ENCODE measurements around the gene KCNMB3. TPM values are rescaled to one million over a fixed set of nuclear protein-coding genes. Genes with fewer than 3 reads are reported as not detected.

KCNMB3 gene
- total RNA-seq, 1 donor from 2014 or later: 1.1 TPM

DNA sequence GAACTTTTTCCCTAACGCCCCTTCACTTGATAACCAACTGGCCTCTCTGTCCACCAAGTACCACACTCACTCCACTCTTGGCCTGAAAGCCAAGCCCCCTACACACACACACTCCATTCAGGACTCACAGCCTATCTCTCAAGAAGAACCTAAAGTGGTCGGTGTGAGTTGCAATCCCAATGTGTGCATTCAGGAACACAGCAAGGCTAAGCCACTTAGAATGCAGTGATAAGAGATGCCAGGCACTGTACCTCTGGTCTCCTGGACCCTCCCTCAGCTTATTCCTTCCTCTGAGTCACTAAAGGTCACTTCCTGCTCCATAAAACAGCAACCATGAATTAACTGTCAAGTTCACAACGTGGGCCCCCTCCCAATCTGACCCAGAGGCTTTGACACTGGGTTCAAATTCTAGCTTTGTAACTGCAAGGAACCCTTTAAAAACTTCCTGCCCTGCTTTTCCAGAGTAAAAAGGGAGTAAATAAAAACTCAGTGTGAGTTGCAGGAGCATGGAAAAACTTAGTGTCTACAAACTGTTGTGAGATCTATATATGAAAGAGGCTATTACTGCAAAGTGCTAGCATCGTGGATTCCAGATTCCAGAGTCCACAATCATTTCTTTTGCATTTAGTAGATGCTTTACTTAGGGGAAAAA lies 17.6 kb upstream of the KCNMB3 start:
- DNase-seq (ENCODE audit: low read depth) (no peak), FAIRE-seq (peak; percentile 68)
- TF ChIP-seq, protein P1, sequence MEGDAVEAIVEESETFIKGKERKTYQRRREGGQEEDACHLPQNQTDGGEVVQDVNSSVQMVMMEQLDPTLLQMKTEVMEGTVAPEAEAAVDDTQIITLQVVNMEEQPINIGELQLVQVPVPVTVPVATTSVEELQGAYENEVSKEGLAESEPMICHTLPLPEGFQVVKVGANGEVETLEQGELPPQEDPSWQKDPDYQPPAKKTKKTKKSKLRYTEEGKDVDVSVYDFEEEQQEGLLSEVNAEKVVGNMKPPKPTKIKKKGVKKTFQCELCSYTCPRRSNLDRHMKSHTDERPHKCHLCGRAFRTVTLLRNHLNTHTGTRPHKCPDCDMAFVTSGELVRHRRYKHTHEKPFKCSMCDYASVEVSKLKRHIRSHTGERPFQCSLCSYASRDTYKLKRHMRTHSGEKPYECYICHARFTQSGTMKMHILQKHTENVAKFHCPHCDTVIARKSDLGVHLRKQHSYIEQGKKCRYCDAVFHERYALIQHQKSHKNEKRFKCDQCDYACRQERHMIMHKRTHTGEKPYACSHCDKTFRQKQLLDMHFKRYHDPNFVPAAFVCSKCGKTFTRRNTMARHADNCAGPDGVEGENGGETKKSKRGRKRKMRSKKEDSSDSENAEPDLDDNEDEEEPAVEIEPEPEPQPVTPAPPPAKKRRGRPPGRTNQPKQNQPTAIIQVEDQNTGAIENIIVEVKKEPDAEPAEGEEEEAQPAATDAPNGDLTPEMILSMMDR (IDR thresholded peaks at IDR 0.05; ENCODE audit: insufficient read depth, low read length, severe bottlenecking): no peak
- Histone ChIP-seq H3K36me3 (ENCODE audit: control insufficient read depth, insufficient read depth, low read length) (no peaks in the 10 kb centered on the region), H3K27me3 (ENCODE audit: control insufficient read depth, insufficient read depth, low read length) (no peaks in the 10 kb centered on the region), H3K4me3 (ENCODE audit: low read depth, low read length) (no peak overlapping the region)

DNA sequence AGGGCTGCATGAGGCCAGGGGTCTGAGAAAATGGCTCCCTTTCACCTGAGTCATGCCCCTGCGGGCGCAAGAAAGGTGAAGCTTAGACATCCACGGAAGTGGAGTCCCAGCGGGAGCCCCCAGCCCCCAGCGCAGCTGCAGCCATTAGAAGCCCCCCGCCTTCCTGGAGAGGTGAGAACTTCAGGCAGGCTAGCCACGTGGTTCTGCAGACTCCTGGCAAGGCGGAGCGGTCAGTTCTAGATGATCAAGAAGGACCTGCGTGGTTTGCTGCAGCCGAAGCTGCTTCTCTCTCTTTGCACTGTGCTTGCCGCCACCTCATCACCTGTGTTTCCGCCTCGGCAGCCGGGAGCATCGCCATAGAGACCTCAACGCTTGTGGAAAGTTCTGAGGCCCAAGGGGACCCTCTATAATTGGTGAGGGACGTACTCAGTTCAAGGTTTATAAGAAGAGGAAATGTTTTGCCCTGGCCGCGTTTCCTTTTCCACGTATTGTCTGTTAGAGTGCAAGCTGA lies 15.8 kb upstream of the KCNMB3 start:
- FAIRE-seq: no peak
- Histone ChIP-seq H3K27me3 (ENCODE audit: control insufficient read depth, insufficient read depth, low read length) (no peaks in the 10 kb centered on the region), H3K4me3 (ENCODE audit: low read depth, low read length) (no peak overlapping the region), H3K36me3 (ENCODE audit: control insufficient read depth, insufficient read depth, low read length) (no peaks in the 10 kb centered on the region)
- TF ChIP-seq, protein P1 (IDR thresholded peaks at IDR 0.05; ENCODE audit: insufficient read depth, low read length, severe bottlenecking): no peak
- no peak for DNase-seq (ENCODE audit: low read depth)

- Histone ChIP-seq H3K36me3 (ENCODE audit: control insufficient read depth, insufficient read depth, low read length) (no peaks in the 10 kb centered on the region), H3K27me3 (ENCODE audit: control insufficient read depth, insufficient read depth, low read length) (no peaks in the 10 kb centered on the region), H3K4me3 (ENCODE audit: low read depth, low read length) (no peak overlapping the region)
- FAIRE-seq (no peak), DNase-seq (ENCODE audit: low read depth) (no peak)
- TF ChIP-seq, protein P1 (IDR thresholded peaks at IDR 0.05; ENCODE audit: insufficient read depth, low read length, severe bottlenecking): no peak
Measured at GRCh38 chr3:179265875-179266274, 15.0 kb upstream of the KCNMB3 start.

- DNase-seq (ENCODE audit: low read depth) (no peak), FAIRE-seq (no peak)
- Histone ChIP-seq H3K4me3 (ENCODE audit: low read depth, low read length) (no peak overlapping the region), H3K36me3 (ENCODE audit: control insufficient read depth, insufficient read depth, low read length) (no peaks in the 10 kb centered on the region), H3K27me3 (ENCODE audit: control insufficient read depth, insufficient read depth, low read length) (no peaks in the 10 kb centered on the region)
- TF ChIP-seq, protein P1 (IDR thresholded peaks at IDR 0.05; ENCODE audit: insufficient read depth, low read length, severe bottlenecking): no peak
Measured at GRCh38 chr3:179265092-179265491, 14.2 kb upstream of the KCNMB3 start.

DNA sequence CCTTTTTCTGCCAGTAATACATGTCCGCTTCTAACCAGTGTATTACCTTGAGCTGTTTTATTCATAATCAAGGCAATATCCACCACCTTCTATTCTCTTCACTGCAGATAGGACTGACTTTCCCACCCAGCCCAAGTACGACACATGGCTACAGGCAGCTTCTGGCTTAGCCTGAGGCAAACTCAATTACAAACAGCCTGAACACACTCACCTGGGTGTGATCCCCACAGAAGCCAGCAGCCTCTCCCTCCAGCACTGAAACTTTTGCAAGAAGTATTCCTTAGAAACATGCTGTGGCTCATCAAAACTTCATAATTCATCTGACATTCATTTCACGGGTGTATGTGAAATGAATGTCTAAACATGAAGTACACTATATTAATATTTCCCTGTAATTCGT lies 13.5 kb upstream of the KCNMB3 start:
- no peaks in the 10 kb centered on the region for H3K36me3 ChIP-seq (ENCODE audit: control insufficient read depth, insufficient read depth, low read length)
- H3K4me3 ChIP-seq (ENCODE audit: low read depth, low read length): no peak overlapping the region
- no peak for FAIRE-seq
- no peaks in the 10 kb centered on the region for H3K27me3 ChIP-seq (ENCODE audit: control insufficient read depth, insufficient read depth, low read length)
- DNase-seq (ENCODE audit: low read depth): peak; percentile 29
- TF ChIP-seq, protein P1 (IDR thresholded peaks at IDR 0.05; ENCODE audit: insufficient read depth, low read length, severe bottlenecking): no peak

- Histone ChIP-seq H3K4me3 (ENCODE audit: low read depth, low read length) (no peak overlapping the region), H3K27me3 (ENCODE audit: control insufficient read depth, insufficient read depth, low read length) (no peaks in the 10 kb centered on the region), H3K36me3 (ENCODE audit: control insufficient read depth, insufficient read depth, low read length) (no peaks in the 10 kb centered on the region)
- TF ChIP-seq, protein P1 (IDR thresholded peaks at IDR 0.05; ENCODE audit: insufficient read depth, low read length, severe bottlenecking): no peak
- FAIRE-seq (no peak), DNase-seq (ENCODE audit: low read depth) (no peak)
Measured at GRCh38 chr3:179263134-179263533, 12.2 kb upstream of the KCNMB3 start.
